ENCODE data around the gene GAS5. TPM values are rescaled to one million over a fixed set of nuclear protein-coding genes. Genes with fewer than 3 reads are reported as not detected.

The GAS5 gene
- total and polyA plus RNA-seq, 9 of the 15 experiments (the other 6 are each of a cell fraction or from before 2014, with no cell fraction given) = 565 to 1,860 (median 1,006) TPM

DNA sequence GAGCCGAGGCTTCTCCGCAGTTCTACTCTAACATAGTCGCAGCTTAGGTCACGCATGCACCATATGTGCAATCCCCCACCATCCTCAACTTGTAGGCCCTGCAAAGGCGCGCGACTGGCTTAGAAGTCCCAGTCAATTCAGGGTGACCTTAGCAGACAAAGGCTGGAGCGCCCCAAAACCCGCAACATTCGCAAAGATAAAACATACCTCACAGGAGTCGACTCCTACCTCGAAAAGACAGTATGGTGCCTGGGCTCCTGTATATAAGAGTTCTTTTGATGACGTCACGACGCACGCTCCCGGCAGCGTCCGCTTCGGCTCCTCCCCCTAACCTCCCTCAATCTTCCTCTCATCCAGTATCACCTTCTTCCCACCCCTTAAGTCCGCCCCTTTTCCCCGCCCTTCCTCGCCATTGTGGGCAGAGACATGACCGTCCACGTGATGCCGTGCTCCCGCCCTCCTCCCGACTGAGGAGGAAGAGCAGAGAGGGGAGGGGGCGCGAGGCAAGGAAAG, at the start of gene GAS5 (continued):
- TF ChIP-seq KLF6 (CRISPR knock-in tag; IDR thresholded peaks at IDR 0.05; ENCODE audit: borderline replicate concordance) (no peak), FOXJ3 (CRISPR knock-in tag; IDR thresholded peaks at IDR 0.05) (no peak), RB1 (IDR thresholded peaks at IDR 0.05; ENCODE audit: low read depth) (peak; percentile 75; the same call in 1 of the 2 replicates), KHSRP (IDR thresholded peaks at IDR 0.05) (peak; percentile 99), GABPA (tag; conservative IDR thresholded peaks at IDR 0.05; ENCODE audit: low read depth) (0 out of 2 replicates have a peak, but pooled peaks have one; percentile 57), ZNF224 (CRISPR knock-in tag; IDR thresholded peaks at IDR 0.05) (no peak; the same call in 1 of the 2 replicates), ZNF408 (CRISPR knock-in tag; IDR thresholded peaks at IDR 0.05; ENCODE audit: low read depth) (no peak), ZNF282 (CRISPR knock-in tag; IDR thresholded peaks at IDR 0.05) (no peak), RUNX1 (IDR thresholded peaks at IDR 0.05; ENCODE audit: low read depth) (0 out of 2 replicates have a peak, but pooled peaks have one; percentile 36), RAD21 (CRISPR knock-in tag; conservative IDR thresholded peaks at IDR 0.05 in 1 of 2, IDR thresholded peaks at IDR 0.05 in 1 of 2) (peak in 1 of 2 experiments; percentile 13; a peak in 1 of 4 replicates), SAFB2 (IDR thresholded peaks at IDR 0.05; ENCODE audit: borderline replicate concordance, low read depth, low read length, severe bottlenecking) (no peak), PCBP1 (IDR thresholded peaks at IDR 0.05; ENCODE audit: low read depth, low read length, poor library complexity, severe bottlenecking) (peak; percentile 28), HIVEP1 (CRISPR knock-in tag; IDR thresholded peaks at IDR 0.05) (no peak), FOXP1 (CRISPR knock-in tag; IDR thresholded peaks at IDR 0.05) (peak; percentile 83; the same call in 1 of the 2 replicates), ZBTB17 (CRISPR knock-in tag; IDR thresholded peaks at IDR 0.05) (peak; percentile 82; the same call in 1 of the 2 replicates), ZNF354B (CRISPR knock-in tag; IDR thresholded peaks at IDR 0.05) (no peak), POLR2G (IDR thresholded peaks at IDR 0.05; ENCODE audit: low read depth, low read length) (peak; percentile 86)
- TF ChIP-seq, protein P1, sequence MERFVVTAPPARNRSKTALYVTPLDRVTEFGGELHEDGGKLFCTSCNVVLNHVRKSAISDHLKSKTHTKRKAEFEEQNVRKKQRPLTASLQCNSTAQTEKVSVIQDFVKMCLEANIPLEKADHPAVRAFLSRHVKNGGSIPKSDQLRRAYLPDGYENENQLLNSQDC (CRISPR knock-in tag; IDR thresholded peaks at IDR 0.05) = peak; percentile 84; the same call in 1 of the 2 replicates
- TF ChIP-seq, protein P2, sequence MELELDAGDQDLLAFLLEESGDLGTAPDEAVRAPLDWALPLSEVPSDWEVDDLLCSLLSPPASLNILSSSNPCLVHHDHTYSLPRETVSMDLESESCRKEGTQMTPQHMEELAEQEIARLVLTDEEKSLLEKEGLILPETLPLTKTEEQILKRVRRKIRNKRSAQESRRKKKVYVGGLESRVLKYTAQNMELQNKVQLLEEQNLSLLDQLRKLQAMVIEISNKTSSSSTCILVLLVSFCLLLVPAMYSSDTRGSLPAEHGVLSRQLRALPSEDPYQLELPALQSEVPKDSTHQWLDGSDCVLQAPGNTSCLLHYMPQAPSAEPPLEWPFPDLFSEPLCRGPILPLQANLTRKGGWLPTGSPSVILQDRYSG (tag; conservative IDR thresholded peaks at IDR 0.05; ENCODE audit: low read depth) = peak; percentile 75; the same call in 1 of the 2 replicates
- TF ChIP-seq, protein P3, sequence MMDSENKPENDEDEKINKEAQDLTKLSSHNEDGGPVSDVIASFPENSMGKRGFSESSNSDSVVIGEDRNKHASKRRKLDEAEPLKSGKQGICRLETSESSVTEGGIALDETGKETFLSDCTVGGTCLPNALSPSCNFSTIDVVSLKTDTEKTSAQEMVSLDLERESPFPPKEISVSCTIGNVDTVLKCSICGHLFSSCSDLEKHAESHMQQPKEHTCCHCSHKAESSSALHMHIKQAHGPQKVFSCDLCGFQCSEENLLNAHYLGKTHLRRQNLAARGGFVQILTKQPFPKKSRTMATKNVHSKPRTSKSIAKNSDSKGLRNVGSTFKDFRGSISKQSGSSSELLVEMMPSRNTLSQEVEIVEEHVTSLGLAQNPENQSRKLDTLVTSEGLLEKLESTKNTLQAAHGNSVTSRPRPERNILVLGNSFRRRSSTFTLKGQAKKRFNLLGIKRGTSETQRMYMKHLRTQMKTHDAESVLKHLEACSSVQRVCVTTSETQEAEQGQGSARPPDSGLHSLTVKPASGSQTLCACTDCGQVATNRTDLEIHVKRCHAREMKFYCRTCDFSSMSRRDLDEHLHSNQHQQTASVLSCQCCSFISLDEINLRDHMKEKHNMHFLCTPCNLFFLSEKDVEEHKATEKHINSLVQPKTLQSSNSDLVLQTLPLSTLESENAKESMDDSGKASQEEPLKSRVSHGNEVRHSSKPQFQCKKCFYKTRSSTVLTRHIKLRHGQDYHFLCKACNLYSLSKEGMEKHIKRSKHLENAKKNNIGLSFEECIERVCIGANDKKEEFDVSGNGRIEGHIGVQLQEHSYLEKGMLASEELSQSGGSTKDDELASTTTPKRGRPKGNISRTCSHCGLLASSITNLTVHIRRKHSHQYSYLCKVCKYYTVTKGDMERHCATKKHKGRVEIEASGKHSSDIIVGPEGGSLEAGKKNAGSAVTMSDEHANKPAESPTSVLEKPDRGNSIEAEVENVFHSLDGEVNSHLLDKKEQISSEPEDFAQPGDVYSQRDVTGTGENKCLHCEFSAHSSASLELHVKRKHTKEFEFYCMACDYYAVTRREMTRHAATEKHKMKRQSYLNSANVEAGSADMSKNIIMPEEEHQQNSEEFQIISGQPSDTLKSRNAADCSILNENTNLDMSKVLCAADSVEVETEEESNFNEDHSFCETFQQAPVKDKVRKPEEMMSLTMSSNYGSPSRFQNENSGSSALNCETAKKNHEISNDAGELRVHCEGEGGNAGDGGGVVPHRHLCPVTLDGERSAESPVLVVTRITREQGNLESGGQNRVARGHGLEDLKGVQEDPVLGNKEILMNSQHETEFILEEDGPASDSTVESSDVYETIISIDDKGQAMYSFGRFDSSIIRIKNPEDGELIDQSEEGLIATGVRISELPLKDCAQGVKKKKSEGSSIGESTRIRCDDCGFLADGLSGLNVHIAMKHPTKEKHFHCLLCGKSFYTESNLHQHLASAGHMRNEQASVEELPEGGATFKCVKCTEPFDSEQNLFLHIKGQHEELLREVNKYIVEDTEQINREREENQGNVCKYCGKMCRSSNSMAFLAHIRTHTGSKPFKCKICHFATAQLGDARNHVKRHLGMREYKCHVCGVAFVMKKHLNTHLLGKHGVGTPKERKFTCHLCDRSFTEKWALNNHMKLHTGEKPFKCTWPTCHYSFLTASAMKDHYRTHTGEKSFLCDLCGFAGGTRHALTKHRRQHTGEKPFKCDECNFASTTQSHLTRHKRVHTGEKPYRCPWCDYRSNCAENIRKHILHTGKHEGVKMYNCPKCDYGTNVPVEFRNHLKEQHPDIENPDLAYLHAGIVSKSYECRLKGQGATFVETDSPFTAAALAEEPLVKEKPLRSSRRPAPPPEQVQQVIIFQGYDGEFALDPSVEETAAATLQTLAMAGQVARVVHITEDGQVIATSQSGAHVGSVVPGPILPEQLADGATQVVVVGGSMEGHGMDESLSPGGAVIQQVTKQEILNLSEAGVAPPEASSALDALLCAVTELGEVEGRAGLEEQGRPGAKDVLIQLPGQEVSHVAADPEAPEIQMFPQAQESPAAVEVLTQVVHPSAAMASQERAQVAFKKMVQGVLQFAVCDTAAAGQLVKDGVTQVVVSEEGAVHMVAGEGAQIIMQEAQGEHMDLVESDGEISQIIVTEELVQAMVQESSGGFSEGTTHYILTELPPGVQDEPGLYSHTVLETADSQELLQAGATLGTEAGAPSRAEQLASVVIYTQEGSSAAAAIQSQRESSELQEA (IDR thresholded peaks at IDR 0.05; ENCODE audit: low read depth) = no peak
